HG03558 (cell line): ENCODE measurements around the gene KRT86.
"Not testable (repeated sequence)": the region's sequence is repeated elsewhere in the genome, so short reads cannot be mapped to it uniquely, and the experiment has no call there.

Source experiments
- ATAC-seq: cut with Tn5 transposase; IDR thresholded peaks from one replicate; pipeline ENCODE4 v1.9.1; 2021; ENCODE audit warnings: moderate number of reproducible peaks; ENCODE audit not compliant: unreplicated experiment; ENCODE audit errors: extremely low read depth

KRT86 gene

DNA sequence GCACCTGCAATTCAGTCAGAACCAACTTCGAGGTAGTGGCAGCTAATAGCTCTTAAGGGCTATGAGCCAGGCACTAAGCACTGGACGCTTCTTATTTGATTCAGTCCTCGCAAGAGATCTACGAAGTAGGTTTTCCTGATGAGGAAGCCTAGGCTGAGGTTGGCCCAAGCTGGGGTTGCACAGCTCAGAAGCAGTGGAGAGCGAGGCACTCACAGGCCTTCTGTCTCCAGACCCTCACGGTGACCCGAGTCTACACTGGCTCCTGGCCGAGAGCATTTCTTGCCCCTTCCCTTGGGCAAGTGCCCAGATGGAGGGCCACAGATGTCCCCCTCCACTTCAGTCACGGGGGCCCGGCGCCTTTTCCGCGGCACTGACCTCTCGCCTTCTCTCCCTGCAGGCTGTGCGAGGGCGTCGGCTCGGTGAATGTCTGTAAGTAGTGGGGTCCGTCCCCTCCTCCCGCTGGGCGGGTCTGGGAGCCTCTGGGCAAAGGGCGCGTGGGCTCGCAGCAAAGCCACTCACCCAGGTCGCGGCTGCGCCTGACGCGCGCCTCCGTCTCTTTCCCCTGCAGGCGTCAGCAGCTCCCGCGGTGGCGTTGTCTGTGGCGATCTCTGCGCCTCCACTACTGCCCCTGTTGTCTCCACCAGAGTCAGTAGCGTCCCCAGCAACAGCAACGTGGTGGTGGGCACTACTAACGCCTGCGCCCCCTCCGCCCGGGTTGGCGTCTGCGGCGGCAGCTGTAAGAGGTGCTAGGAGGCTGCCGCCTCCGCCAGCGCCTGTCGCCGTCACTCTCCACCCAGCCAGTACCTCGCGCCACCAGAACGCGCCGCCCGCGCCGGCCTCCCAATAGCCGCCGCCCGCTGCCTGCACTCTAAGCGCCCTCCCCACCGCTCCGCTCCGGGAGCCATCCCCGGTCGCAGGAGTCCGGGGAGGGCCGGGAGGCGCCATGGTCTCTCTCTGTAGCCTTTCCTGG lies 33.7 kb downstream of the KRT86 start:
- no peak for ATAC-seq

DNA sequence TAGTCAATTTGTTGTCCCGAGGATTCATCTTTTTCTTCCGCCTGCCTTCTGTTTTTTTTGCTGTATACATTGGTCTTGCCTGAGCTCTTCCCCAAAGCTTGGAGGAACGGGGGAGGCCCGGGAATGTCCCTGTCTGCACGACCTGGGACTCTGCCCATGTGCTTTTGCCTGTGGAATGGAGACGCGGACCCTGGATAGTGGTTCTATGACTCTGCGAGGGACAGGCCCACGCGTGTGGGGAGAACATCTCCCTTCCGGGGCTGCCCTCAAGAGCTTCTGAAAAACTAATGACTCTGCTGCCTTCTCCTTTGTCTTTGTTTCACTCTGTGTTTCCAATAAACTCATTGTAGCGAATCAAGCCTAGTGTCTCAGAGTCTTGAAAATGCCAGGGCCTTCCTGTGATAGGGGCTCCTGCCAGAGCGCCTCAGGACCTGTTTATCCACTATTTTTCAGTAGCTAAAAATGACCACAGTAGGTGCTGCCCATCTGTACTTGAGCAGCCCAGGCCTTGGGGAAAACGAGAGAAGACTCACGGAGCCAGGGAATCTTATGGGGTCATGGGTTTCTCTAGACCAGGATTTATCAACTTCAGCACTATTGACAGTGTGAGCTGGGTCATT lies 34.5 kb downstream of the KRT86 start:
- ATAC-seq: no peak

DNA sequence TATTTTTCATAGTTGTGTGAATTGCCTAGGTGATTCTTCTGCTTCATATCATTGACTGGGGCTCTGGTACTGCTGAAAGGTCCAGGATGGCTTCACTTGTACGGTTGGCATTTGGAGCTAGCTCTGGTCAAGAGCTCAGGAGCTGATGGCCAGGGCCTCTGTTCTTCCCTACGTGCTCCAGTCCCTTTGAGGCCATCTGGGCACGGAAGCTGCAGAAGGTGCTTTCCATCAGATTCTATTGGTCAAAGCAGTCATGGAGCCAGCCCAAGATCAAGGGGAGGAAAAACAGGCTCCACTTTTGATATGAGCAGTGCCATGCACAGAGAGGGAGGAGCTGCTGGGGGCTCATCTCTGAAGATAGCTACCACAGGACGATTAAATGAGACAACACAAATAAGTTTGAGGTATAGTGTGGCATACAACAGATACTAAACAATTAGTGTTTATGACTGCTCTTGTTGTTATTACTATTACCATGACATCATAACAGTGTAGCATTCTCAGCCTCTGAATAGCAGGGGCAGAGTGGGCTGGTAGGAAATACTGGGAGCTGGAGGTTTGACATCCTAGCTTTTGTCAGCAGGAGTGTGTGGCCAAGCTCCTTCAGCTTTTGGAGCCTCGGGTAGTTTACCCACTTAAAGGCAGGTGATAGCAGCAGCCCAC lies 36.3 kb downstream of the KRT86 start:
- ATAC-seq: no peak

DNA sequence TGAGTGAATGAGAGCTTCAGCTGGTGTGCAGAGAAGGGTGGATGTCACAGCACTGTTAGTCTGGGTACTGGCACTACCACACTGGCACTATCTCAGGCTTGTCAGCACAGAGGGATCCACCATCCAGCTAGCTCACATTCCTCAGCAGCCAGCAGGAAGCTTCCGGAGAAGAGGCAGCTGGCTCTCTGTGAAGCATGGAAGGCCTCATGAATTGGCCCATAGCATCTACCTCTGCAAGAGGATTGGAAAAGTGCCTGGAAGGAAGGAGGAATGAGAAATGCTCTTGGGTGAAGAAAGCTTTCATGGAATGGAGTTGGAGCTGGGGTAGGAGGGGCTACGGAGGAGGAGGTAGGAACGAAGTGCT lies 36.8 kb downstream of the KRT86 start:
- ATAC-seq: no peak

DNA sequence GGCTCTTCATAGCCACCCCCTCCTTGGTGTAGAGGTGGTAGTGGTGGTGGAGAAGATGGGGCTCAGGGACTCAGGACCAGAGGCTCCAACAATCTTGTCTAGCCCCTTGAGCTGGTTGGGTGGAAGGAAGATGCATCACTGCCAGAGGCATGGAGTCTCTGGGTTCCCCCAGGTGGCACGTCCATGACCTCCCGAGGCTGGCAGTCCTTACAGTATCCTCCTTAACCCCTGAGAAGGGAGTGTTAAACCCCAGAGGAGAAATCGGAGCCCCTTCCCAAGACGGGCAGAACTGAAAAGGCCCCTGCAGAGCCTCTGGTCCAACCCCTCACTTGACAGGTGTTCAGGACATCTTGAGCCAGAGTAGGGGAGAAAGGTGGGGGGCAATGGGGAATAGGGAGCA lies 37.6 kb downstream of the KRT86 start:
- ATAC-seq: no peak

DNA sequence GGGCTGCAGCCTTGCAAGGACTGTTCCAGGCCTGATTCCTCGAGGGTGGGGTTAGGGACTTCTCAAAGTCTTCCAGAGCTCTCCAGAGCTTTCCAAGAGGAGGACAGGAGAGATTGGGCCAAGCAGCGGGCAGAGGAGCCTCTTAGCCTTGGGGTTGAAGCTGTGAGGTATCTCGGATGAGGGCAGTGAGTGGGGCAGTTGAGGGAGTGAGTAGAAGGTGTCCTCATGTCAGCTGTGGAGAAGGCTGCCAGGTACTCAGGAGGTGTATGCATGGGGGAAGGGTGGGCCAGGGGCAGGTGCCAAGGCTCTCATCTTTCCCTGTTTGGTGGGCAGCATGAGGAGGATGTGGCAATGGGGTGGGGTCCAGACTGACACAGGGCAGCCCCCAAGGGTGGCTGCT lies 39.0 kb downstream of the KRT86 start:
- no peak for ATAC-seq

DNA sequence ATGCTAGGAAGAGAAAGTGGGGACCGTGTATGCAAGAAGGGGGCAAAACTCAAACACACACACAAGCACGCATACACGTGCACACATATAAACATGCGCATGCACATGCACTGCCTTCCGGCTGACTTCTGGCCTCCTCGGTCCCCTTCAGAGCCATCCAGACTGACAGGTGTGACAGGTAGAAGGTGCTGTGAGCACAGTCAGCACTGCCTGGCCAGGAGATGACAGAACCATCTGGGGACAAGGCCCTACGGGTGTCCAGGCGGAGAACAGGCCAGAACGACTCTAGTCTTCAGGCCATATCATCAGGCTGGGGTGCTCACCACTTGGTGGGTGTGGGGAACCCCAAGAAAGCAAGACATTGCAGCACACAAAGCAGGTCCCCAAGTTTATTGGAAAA lies 39.5 kb downstream of the KRT86 start:
- no peak for ATAC-seq

DNA sequence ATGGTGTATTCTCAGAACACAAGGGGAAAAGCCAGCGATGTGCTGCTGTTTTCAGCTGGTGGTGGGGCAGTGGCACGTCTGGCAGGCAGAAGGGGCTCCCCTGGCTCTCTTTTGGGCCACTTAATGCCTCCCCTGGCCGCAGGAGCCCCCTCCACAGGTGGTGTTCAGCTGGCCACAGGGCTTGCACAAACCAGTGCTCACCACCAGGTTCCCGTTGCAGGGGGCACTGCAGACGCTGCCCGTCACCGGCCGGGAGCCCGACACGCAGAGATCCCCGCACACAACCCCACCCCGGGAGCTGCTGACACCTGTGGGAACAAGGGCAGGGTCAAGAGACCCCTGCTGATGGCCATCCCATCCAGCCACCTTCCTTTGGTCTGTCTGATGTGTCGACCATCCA lies 40.1 kb downstream of the KRT86 start:
- no peak for ATAC-seq

DNA sequence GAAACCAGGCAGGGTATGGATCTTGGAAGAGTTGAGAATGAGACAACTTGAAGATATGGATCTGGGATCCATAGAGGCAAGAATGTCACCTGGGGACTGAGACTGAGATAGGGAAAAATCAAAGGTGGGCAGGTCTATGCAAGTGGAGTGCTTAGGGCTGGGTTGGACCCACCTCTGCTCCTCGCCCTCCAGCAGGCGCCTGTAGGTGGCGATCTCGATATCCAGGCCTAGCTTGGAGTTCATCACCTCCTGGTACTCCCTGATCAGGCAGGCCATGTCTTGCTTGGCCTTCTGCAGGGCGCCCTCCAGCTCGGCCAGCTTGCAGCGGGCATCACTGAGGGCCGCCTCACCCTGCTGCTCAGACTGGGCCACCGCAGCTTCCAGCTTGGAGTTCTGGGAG lies 41.3 kb downstream of the KRT86 start:
- not testable (repeated sequence) for ATAC-seq

DNA sequence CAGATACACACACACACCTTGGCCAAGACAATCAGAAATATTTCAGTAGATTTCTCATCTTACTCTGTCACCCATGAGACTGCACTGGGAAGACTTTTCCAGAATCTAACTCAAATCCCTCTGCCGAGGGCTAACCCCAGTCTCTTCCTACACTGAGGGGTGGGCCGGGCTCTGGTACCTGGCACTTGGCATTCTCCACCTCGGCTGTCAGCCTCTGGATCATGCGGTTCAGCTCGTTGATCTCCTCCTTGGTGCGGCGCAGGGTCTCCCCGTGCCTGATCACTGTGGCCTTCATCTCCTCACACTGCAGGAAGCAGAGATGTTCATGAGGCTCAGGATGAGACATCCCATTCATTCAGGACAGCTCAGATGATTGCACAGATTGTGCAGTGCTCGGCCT lies 41.8 kb downstream of the KRT86 start:
- no peak for ATAC-seq

DNA sequence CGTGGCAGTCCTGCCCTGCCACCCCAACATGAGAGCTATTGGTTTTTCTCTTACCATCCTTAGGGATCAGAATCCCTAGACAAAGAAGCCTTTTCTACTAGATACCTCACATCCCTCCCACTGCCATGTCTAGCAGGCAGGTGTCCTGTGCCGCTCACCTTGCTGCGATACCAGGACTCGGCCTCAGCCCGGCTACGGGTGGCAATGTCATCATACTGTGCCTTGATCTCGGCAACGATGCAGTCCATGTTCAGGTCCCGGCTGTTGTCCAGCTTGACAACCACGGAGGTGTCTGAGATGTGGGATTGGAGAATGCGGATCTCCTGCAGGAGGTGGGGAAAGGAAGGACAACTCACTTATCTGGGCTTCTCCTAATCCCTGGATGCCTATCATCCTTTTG lies 42.3 kb downstream of the KRT86 start:
- no peak for ATAC-seq

DNA sequence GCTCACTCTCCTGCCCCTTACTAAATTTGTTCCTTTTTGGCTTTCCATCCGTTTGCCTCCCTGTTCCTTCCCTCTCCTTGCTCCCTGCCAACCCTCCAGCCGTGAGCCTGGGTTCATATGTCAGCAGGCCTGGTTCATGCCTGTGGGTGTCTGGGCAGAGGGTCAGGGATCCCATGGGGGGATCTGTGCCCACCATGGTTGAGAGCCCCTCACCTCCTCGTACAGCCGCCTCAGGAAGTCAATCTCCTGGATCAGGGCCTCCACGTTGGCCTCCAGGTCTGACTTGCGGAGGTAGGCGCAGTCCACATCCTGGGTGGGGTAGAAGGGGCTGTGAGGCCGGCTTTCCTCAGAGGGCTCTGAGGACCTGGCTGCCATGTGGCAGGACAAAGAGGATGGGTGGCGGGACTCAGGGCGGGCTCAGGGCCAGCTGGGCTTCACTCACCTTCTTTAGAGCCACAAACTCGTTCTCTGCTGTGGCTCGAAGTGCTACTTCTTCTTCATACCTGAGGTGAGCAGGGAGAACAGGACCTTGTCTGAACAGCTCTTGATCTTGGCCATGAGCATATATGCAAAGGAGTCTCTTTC lies 43.1 kb downstream of the KRT86 start:
- no peak for ATAC-seq

DNA sequence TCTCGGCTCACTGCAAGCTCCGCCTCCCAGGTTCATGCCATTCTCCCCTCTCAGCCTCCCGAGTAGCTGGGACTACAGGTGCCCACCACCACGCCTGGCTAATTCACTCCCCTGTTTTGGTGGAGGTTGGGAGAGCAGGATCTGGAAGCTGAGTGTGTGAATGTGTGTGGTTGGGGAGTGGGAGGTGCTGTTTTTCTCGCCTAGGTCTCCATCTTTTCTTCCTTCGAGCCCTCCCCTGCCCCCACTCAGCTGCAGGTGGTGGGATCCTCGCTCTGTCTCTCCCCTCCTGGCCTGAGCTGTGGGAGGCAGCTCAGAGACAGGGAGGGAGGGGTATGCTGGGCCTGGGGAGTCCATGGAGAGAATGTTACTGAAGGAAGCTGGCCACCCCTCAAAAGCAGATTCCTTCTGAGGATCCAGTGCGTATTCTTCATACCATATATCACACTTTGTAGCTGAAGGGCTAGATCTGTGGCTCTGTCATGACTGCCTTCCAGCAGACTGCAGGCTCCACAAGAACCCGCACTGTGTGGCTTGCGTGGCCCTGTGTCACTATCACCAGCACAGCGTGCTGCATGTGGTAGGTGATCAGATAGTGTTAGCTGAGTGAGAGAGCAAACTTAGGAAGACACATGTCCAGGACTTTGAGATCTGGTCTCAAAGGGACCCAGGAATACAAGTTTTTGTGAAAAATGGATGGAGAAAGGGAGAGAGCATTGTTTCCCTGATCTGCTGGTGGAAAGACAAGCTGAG lies 44.0 kb downstream of the KRT86 start:
- no peak for ATAC-seq

DNA sequence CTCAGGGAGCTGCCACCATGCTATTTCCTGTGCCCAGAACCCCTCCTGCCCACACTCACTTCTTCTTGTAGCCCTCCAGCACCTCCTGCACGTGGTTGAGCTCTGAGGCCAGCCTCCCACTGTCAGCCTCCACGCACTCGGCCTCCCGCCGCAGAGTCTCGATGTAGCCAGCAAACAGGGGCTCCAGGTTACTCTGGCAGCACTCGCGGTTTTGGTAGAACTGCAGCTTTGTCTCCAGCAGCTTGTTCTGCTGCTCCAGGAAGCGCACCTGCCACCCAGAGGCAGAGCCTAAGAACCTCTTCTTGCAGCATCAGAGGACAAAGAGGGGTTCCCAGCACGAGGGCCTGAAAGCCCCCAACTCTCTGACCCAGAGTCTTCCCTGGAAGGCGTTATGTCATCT lies 44.7 kb downstream of the KRT86 start:
- no peak for ATAC-seq

DNA sequence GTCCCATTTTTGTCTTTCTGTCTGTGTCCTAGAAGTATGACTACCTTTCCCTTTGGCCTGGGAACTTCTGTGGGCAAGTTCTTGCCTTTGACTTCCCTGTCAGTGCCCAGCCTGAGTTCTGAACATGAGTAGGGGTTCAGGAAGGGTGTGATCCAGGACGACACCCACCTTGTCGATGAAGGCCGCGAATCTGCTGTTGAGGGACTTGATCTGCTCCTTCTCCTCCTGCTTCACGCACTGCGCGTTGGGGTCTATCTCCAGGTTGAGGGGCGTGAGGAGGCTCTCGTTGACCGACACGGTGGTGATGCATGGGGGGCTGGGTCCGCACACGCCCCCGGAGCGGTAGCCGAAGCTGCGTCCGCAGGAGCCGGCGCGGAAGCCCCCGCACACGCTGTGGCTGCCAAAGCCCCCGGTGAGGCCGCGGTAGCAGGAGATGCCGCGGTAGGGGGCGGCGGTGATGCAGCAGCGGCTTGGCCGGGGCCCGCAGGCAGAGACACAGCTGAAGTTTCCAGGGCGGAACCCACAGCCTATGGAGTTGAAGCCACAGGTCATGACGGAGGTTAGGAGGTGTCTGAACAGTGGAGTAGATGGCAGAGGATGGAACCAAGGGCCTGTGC lies 46.4 kb downstream of the KRT86 start, which contains the start of gene KRT83:
TSS of gene KRT83 (minus strand) at position 615 of the 617 bp plus-strand sequence. CDS start at position 552, 63 bp downstream.
- ATAC-seq: no peak

DNA sequence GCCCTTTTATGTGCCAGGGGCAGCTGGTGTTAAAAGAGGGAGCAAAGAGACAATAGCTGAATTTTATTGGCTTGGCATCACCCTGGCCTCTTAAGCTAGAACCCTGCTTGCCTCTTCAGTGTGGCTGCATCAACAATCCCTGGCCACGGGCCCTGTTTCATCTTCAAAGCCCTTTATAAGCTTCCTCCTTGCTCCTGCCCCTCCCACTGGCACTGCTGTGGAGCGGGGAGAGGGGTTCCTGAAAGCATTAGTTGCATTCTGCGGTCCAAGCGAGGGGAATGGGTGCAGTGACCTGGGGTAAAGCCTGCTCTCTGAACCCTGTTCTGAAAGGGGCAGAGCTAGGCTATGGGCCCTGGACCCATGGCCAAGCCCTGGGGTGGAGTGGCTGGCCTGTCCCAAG lies 47.0 kb downstream of the KRT86 start:
- ATAC-seq: no peak

DNA sequence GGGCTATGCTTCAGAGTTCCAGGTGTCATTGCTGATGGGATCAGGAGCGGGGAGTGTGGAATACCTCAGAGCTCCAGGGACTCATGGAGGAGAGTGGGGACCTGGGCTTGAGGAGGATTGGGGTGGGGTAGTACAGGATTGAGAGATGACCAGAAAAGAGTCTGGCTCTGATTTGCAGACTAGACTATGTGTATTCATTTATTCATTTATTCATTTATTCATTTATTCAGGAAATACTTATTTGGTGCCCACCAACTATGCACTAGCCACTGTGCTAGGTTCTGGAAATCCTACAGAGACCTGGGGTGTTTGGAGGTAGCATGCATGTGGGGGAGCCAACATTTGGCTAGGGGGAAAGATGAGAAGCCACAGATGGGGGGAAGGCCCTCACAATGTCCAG lies 47.6 kb downstream of the KRT86 start:
- no peak for ATAC-seq

DNA sequence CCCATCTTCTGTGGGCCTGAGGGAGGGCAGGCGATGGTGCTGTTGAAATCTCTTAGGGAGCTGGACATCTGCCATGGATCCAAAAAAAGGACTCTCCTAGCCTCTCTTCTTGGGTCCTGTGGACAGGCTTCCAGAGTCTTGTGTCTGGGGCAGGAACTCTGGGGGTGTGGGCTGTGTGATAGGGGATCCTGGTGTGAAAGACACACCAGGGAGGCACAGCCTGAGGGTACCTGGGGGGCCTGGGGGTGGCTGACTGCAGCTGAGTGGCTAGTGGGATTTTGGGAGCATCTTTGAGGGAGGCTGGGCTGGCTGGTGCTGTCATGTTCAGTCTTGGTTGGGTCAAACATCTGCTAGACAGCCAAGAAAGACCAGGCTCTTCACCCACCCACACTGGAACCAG lies 48.6 kb downstream of the KRT86 start:
- ATAC-seq: no peak

DNA sequence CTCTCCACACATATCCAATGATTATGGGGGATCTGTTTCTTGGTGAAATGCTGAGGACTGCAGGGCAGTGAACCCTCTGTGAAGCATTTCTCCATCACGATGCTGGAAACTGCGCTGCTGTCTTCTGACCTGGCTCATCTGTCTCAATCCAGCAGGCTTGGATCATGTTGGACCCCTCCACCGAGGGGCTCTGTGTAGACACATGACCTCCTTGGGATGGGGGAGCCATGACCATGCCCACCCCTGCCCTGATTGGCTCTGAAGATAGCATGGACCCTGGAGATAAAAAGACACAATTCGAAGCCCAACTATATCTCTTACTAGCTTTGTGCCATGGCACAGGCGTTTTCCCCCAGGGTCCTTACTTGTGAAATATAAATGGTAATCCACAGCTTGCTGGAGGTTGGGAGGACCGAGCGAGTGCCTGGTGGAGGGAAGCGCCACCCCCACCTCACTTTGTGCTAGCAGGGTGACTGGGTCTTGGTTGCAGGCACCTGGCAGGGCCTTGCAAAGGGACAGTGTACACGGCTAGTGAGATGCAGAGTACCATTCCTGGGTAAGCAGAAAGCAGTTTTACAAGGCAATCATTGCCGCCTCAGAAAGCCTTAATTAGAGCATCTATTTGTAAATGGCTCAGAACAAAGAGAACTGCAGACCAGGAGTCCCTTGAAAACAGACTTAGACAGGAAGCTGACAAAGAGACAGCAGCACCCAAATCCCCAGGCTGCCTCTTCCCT lies 49.1 kb downstream of the KRT86 start:
- no peak for ATAC-seq
